Keratinocyte (primary cell): ENCODE data around the gene HDAC8. TPM values are rescaled to one million over a fixed set of nuclear protein-coding genes. Genes with fewer than 3 reads are reported as not detected.

ENCODE experiments used
- DNase-seq: peaks from one replicate; pipeline ENCODE4 v3.0.0-alpha.2; 2011; ENCODE audit warnings: low read depth, missing footprints, low spot score
- FAIRE-seq: peaks from 2 replicates; lab custom pipeline; 2011; peaks lifted over from hg19 to GRCh38; lab: Jason Lieb, UNC
- H2AFZ ChIP-seq: 2 replicates; pipeline ENCODE4 v1.6.0; 2012; ENCODE audit warnings: low read length, control low read depth, inconsistent platforms; ENCODE audit not compliant: control insufficient read depth
- H3K27ac ChIP-seq: 2 replicates; pipeline ENCODE4 v1.5.1; 2011; ENCODE audit warnings: low read length; ENCODE audit not compliant: control insufficient read depth, insufficient read depth
- H3K27me3 ChIP-seq: 3 replicates; pipeline ENCODE4 v1.6.0; 2011; ENCODE audit warnings: low read length; ENCODE audit not compliant: control insufficient read depth, insufficient read depth; ENCODE audit errors: extremely low read depth
- H3K36me3 ChIP-seq, 2 experiments: 2 replicates in 1 of 2; 3 replicates in 1 of 2; pipeline ENCODE4 v1.5.1; 2011; ENCODE audit warnings: low read length in 2 of 2, mild to moderate bottlenecking in 1 of 2; ENCODE audit not compliant: control insufficient read depth in 2 of 2, insufficient read depth in 2 of 2; ENCODE audit errors: extremely low read depth in 1 of 2
- H3K4me1 ChIP-seq: 3 replicates; pipeline ENCODE4 v1.5.1; 2011; ENCODE audit warnings: low read length; ENCODE audit not compliant: control insufficient read depth, insufficient read depth; ENCODE audit errors: extremely low read depth
- H3K4me2 ChIP-seq: 3 replicates; pipeline ENCODE4 v1.6.0; 2011; ENCODE audit warnings: low read depth, low read length; ENCODE audit not compliant: control insufficient read depth, insufficient read depth; ENCODE audit errors: extremely low read depth
- H3K4me3 ChIP-seq, 3 experiments: fragments of 200-600 bp in 1 of 3; sonication (generic) in 1 of 3; 2 replicates in 2 of 3; 3 replicates in 1 of 3; pipeline ENCODE4 v1.5.1; 2011 to 2016; ENCODE audit warnings: low read length in 3 of 3, mild to moderate bottlenecking in 3 of 3, control low read depth in 2 of 3, inconsistent platforms in 1 of 3, low read depth in 1 of 3, mixed read lengths in 1 of 3, mixed run types in 1 of 3, moderate library complexity in 1 of 3; ENCODE audit not compliant: control insufficient read depth in 2 of 3, insufficient read depth in 2 of 3; ENCODE audit errors: extremely low read depth in 1 of 3
- H3K79me2 ChIP-seq: 2 replicates; pipeline ENCODE4 v1.6.0; 2012; ENCODE audit warnings: low read length; ENCODE audit not compliant: control insufficient read depth, insufficient read depth
- H3K9ac ChIP-seq: 3 replicates; pipeline ENCODE4 v1.6.0; 2011; ENCODE audit warnings: low read length; ENCODE audit not compliant: control insufficient read depth, insufficient read depth; ENCODE audit errors: extremely low read depth
- H3K9me1 ChIP-seq: 3 replicates; pipeline ENCODE4 v1.6.0; 2011; ENCODE audit warnings: low read length; ENCODE audit not compliant: control insufficient read depth, insufficient read depth; ENCODE audit errors: extremely low read depth
- H3K9me3 ChIP-seq: 2 replicates; pipeline ENCODE4 v1.5.1; 2012; ENCODE audit warnings: low read depth, low read length; ENCODE audit not compliant: control insufficient read depth
- H4K20me1 ChIP-seq: 3 replicates; pipeline ENCODE4 v1.6.0; 2011; ENCODE audit warnings: low read length; ENCODE audit not compliant: control insufficient read depth, insufficient read depth; ENCODE audit errors: extremely low read depth
- EZH2 ChIP-seq: IDR thresholded peaks from one replicate; pipeline ENCODE4 v1.6.1; 2012; ENCODE audit warnings: inconsistent platforms, mild to moderate bottlenecking, low read length, moderate library complexity
- dilution Hi-C: fragments of 300-500 bp; cut with MboI; formaldehyde crosslinking; loops from one replicate; pipeline ENCODE4 v1.7.0; 2020; ENCODE audit warnings: low sequenced_read_pairs; ENCODE audit not compliant: extremely low pct_ligation_motif_present
- polyA plus RNA-seq, 5 experiments: library from polyadenylated mRNA; depleted of rRNA in 3 of 5; stranded (reverse) in 3 of 5; stranded (forward) in 1 of 5; unstranded in 1 of 5; fragments of >200 nt; gene quantifications; 1 replicate in 1 of 5; 2 replicates in 3 of 5; 3 replicates in 1 of 5; pipeline versions ENCODE4 v1.2.1 to v1.2.3, GENCODE V29; 2011 to 2012; ENCODE audit warnings: missing spikeins in 2 of 5, low read depth in 1 of 5, low replicate concordance in 1 of 5
- TF ChIP-seq, protein P1 (sequence below), 3 experiments: IDR thresholded peaks in 1 of 3; conservative IDR thresholded peaks in 1 of 3; optimal IDR thresholded peaks in 1 of 3; 2 replicates in 2 of 3; 3 replicates in 1 of 3; pipeline versions ENCODE3 to v1.5.1; 2011; ENCODE audit warnings: low read length in 3 of 3, mild to moderate bottlenecking in 3 of 3, moderate library complexity in 2 of 3, control low read depth in 1 of 3, inconsistent platforms in 1 of 3; ENCODE audit not compliant: insufficient read depth in 2 of 3; ENCODE audit errors: extremely low read depth in 1 of 3

HDAC8 gene
- polyA plus RNA-seq, 1 donor (not counting 4 experiments of a cell fraction or from before 2014, with no cell fraction given) = 27.3 TPM

DNA sequence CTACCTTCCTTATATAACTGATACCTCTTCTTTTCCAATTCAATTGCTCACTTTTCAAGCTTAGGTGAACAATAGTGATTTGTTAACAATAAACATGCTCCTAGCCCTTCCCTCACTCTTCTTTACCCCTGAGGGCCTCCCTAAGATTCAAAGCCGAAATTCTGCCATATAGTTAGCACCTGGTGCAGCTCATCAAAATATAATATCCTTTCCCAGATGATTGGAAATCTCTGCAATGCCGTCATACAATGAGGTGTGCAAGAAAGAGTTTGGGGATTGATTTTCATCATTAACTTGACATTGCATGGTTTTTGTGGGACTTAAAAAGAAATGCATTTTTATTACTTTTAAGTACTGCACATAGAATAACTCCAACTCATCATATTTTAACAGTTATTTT, 95.3 kb downstream of the HDAC8 start:
- Histone ChIP-seq H3K4me1 (no peaks in the 10 kb centered on the region), H2AFZ (no peak overlapping the region), H4K20me1 (no peaks in the 10 kb centered on the region), H3K79me2 (no peaks in the 10 kb centered on the region), H3K9me3 (no peaks in the 10 kb centered on the region), H3K4me2 (no peak overlapping the region), H3K9me1 (no peaks in the 10 kb centered on the region), H3K4me3 (no peak overlapping the region), H3K9ac (no peak overlapping the region), H3K27me3 (no peaks in the 10 kb centered on the region), H3K27ac (no peak overlapping the region), H3K36me3 (no peaks in the 10 kb centered on the region)
- FAIRE-seq (no peak), DNase-seq (no peak)
- dilution Hi-C loops = no loop called here
- TF ChIP-seq, protein P1, sequence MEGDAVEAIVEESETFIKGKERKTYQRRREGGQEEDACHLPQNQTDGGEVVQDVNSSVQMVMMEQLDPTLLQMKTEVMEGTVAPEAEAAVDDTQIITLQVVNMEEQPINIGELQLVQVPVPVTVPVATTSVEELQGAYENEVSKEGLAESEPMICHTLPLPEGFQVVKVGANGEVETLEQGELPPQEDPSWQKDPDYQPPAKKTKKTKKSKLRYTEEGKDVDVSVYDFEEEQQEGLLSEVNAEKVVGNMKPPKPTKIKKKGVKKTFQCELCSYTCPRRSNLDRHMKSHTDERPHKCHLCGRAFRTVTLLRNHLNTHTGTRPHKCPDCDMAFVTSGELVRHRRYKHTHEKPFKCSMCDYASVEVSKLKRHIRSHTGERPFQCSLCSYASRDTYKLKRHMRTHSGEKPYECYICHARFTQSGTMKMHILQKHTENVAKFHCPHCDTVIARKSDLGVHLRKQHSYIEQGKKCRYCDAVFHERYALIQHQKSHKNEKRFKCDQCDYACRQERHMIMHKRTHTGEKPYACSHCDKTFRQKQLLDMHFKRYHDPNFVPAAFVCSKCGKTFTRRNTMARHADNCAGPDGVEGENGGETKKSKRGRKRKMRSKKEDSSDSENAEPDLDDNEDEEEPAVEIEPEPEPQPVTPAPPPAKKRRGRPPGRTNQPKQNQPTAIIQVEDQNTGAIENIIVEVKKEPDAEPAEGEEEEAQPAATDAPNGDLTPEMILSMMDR (optimal IDR thresholded peaks at IDR 0.05 in 1 of 3, IDR thresholded peaks at IDR 0.05 in 1 of 3, conservative IDR thresholded peaks at IDR 0.05 in 1 of 3; ENCODE audit: extremely low read depth in 1 of 3, insufficient read depth in 2 of 3, low read length in 3 of 3) = no peak
- TF ChIP-seq EZH2 = no peak

DNA sequence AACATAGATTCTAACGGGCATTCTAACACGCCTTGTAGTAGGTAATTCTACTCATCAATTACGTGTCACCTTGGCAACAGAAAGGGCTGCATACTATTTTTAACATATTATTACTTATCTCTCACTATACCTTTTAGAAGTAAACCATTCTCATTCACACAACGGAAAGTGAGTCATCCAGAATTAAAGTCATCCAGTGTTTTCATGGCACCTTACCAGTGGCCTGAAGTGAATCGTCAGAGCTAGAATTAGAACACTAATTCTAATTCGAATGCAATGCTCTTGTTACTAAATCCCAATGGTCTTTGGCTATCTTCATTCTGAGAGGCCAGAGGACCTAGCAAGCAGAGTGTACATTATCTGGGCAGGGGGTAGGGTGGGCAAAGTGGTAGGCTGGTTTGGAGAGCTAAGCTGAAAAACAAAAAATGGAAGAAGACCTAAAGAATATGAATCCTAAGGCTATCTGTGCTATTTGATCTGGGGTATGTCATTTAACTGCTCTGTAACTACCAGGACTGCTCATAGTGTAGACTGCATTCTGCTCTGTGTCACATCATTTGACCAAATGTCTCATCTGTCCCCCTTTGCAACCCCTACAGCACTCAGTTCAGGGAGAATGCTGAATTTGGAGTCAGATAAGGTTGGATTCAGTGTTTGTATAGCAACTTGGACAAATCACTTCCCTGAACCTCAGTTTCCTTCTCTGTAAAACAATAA, 96.5 kb downstream of the HDAC8 start:
- Histone ChIP-seq H3K79me2 (no peaks in the 10 kb centered on the region), H3K27me3 (no peaks in the 10 kb centered on the region), H3K27ac (no peak overlapping the region), H3K4me3 (no peak overlapping the region), H3K9me1 (no peaks in the 10 kb centered on the region), H2AFZ (no peak overlapping the region), H3K4me1 (no peaks in the 10 kb centered on the region), H3K4me2 (no peak overlapping the region), H3K9me3 (no peaks in the 10 kb centered on the region), H3K36me3 (no peaks in the 10 kb centered on the region), H3K9ac (no peak overlapping the region), H4K20me1 (no peaks in the 10 kb centered on the region)
- FAIRE-seq (no peak), DNase-seq (no peak)
- TF ChIP-seq EZH2 = no peak
- TF ChIP-seq, protein P1 (optimal IDR thresholded peaks at IDR 0.05 in 1 of 3, IDR thresholded peaks at IDR 0.05 in 1 of 3, conservative IDR thresholded peaks at IDR 0.05 in 1 of 3; ENCODE audit: extremely low read depth in 1 of 3, insufficient read depth in 2 of 3, low read length in 3 of 3) = no peak
- dilution Hi-C loops = no loop called here
